Measurements from ENCODE around the gene ATF4. TPM values are rescaled to one million over a fixed set of nuclear protein-coding genes. Genes with fewer than 3 reads are reported as not detected.

The ATF4 gene
- total RNA-seq, 4 donors from 2014 or later: 214 to 336 (median 309) TPM

- no peak overlapping the region for H3K4me3 ChIP-seq (ENCODE audit: low read depth, poor library complexity, severe bottlenecking)
- intact Hi-C loops (cut with DNase I; ENCODE audit: low total_unique reads): no loop called here
- no peak for DNase-seq (ENCODE audit: low spot score in 2 of 2)
- no peak for TF ChIP-seq CTCF (IDR thresholded peaks at IDR 0.05)
- no peak for TF ChIP-seq POLR2A (IDR thresholded peaks at IDR 0.05)
- WGBS, 2 donors: 82 to 87% methylated on average over 10 to 11 of the region's 11 CpGs
Measured at GRCh38 chr22:39474351-39475111, 45.8 kb upstream of the ATF4 start.

GRCh38 chr22:39475337-39475736 is 45.0 kb upstream of the ATF4 start:
- intact Hi-C loops (cut with DNase I; ENCODE audit: low total_unique reads): no loop called here
- WGBS, 2 donors: 52 to 55% methylated on average over 9 of the region's 9 CpGs
- H3K4me3 ChIP-seq (ENCODE audit: low read depth, poor library complexity, severe bottlenecking): no peak overlapping the region
- no peak for TF ChIP-seq POLR2A (IDR thresholded peaks at IDR 0.05)
- TF ChIP-seq CTCF (IDR thresholded peaks at IDR 0.05): no peak
- DNase-seq (ENCODE audit: low spot score in 2 of 2): no peak

DNA sequence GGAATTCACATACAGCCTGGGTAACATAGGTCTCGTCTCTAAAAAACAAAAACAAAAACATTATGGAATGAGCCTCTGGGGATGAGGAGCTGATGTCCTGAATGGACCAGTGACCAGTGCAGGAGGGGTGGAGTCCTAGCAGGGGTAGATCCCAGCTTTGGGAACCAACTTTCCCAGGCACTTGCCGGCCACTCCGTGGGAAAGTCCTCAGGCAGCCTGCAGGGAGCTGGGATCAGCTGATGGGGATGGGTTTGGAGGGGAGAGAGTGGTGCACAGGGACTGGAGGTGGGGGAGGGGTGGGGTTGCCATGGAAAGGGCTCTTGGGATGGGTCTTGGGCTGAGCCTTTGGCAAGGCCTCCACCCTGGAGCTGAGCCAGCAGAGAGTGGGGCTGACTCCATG is 44.5 kb upstream of the ATF4 start:
- intact Hi-C loops (cut with DNase I; ENCODE audit: low total_unique reads): no loop called here
- no peak for DNase-seq (ENCODE audit: low spot score in 2 of 2)
- TF ChIP-seq CTCF (IDR thresholded peaks at IDR 0.05): no peak
- no peak for TF ChIP-seq POLR2A (IDR thresholded peaks at IDR 0.05)
- WGBS, 2 donors: 65 to 68% methylated on average over 3 of the region's 3 CpGs
- no peak overlapping the region for H3K4me3 ChIP-seq (ENCODE audit: low read depth, poor library complexity, severe bottlenecking)

- TF ChIP-seq CTCF (IDR thresholded peaks at IDR 0.05) (no peak), POLR2A (IDR thresholded peaks at IDR 0.05) (no peak)
- intact Hi-C loops (cut with DNase I; ENCODE audit: low total_unique reads): no loop called here
- 77 to 85% methylated on average over 13 of the region's 13 CpGs for WGBS, 2 donors
Measured at GRCh38 chr22:39476664-39477063, 43.7 kb upstream of the ATF4 start.

GRCh38 chr22:39477542-39477941 is 42.8 kb upstream of the ATF4 start:
- no peak for TF ChIP-seq CTCF (IDR thresholded peaks at IDR 0.05)
- no peak for TF ChIP-seq POLR2A (IDR thresholded peaks at IDR 0.05)
- 91 to 92% methylated on average over 9 of the region's 9 CpGs for WGBS, 2 donors
- intact Hi-C loops (cut with DNase I; ENCODE audit: low total_unique reads): no loop called here
- DNase-seq (ENCODE audit: low spot score in 2 of 2): no peak
- H3K4me3 ChIP-seq (ENCODE audit: low read depth, poor library complexity, severe bottlenecking): no peak overlapping the region

More at GRCh38 chr22:39476664-39477063, 43.7 kb upstream of the ATF4 start:
- DNase-seq (ENCODE audit: low spot score in 2 of 2): no peak
- no peak overlapping the region for H3K4me3 ChIP-seq (ENCODE audit: low read depth, poor library complexity, severe bottlenecking)

DNA sequence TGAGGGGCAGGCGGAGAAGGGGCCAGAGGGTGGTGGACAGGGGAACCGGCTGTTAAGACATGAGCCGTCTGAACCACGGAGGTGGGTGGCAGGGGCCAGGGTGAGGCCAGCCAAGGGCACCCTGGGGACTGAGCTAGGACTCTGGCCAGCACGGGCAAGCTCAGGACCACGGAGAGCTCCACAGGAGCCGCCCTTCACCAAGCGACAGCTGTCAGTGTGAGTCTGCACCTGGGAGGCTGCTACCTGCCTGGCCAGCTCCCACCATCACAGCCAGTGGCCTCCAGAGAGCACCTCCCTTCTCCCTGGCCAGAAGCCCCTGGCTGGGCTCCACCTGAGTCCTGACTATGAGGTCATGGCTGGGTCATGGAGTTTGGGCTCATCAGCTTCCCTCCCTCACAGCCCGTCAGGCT is 41.9 kb upstream of the ATF4 start:
- no peak overlapping the region for H3K4me3 ChIP-seq (ENCODE audit: low read depth, poor library complexity, severe bottlenecking)
- intact Hi-C loops (cut with DNase I; ENCODE audit: low total_unique reads): no loop called here
- no peak for DNase-seq (ENCODE audit: low spot score in 2 of 2)
- TF ChIP-seq CTCF (IDR thresholded peaks at IDR 0.05) (no peak), POLR2A (IDR thresholded peaks at IDR 0.05) (no peak)
- 48 to 61% methylated on average over 9 of the region's 9 CpGs for WGBS, 2 donors

Data from lower leg skin (tissue), 4 donors.